Measurements from ENCODE around the gene BMF. TPM values are rescaled to one million over a fixed set of nuclear protein-coding genes. Genes with fewer than 3 reads are reported as not detected.

The BMF gene
- total and polyA plus RNA-seq, 11 donors: 1.2 to 12.9 (median 3.4) TPM

DNA sequence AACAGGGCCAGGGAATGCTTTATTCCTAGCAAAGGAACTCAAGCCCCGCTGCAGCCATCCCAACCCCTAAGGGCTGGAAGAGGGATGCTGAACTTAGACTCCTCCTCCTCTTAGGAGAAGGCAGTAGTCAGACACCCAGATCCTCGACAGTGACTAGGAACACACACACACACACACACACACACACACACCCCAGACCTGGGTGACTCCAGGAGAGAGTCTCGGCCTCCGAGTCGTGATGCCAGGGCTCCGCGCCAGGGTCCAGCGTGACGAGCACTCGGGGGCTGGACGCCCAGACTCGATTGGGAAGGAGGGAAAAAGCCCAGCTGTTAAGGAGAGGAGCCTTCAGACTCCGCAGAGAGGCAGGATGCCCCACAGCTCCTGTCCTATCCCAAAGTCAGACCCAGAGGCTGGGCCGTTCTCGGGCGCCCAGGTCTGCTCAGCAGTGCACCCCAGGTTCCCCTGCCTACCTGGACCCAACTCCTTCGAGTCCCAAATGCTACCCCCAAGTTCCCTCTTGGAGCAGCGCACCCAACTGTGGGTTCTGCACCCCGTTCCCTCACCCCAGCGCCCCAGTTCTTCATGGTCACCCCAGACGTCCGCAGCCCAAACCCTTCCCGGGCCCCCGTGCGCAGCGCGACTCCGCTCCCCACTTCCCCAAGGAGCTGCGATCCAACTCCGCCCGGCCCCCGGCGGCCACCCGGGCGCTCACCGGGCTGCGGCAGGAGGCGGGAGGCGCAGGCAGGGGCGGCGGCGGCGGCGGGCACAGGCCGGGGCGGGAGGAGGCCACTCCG, 421 bp downstream of the BMF start:
- Histone ChIP-seq H3K27me3 (peaks cover 0 to 4% (median 0%) of the 10 kb centered on the region in 9 donors), H3K36me3 (no peaks in the 10 kb centered on the region), H3K9me3 (no peaks in the 10 kb centered on the region), H3K27ac (peak overlapping the region; percentile 26 to 90 (median 77)), H3K4me3 (peak overlapping the region; percentile 60 to 98 (median 80)), H3K4me1 (peaks cover 0 to 51% (median 40%) of the 10 kb centered on the region in 12 donors)
- WGBS, 4 donors: 0 to 1% (median 1%) methylated on average over 27 to 47 of the region's 47 CpGs
- DNase-seq (peak; percentile 64 to 86 (median 66)), ATAC-seq (peak in 1 of 4 donors; percentile 4)
- intact Hi-C loops (cut with DNase I): loop anchor here in 8 of 10 donors (1.0 to 10.0 kb wide), 11 partner anchors 36 to 326 kb away; partner anchors contain the start of genes BUB1B (in 3 of the 8), FSIP1 (in 3 of the 8) and SRP14 (in 1 of the 8)
- TF ChIP-seq POLR2A (IDR thresholded peaks at IDR 0.05): peak; percentile 34 to 80
- TF ChIP-seq, protein P1, sequence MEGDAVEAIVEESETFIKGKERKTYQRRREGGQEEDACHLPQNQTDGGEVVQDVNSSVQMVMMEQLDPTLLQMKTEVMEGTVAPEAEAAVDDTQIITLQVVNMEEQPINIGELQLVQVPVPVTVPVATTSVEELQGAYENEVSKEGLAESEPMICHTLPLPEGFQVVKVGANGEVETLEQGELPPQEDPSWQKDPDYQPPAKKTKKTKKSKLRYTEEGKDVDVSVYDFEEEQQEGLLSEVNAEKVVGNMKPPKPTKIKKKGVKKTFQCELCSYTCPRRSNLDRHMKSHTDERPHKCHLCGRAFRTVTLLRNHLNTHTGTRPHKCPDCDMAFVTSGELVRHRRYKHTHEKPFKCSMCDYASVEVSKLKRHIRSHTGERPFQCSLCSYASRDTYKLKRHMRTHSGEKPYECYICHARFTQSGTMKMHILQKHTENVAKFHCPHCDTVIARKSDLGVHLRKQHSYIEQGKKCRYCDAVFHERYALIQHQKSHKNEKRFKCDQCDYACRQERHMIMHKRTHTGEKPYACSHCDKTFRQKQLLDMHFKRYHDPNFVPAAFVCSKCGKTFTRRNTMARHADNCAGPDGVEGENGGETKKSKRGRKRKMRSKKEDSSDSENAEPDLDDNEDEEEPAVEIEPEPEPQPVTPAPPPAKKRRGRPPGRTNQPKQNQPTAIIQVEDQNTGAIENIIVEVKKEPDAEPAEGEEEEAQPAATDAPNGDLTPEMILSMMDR (IDR thresholded peaks at IDR 0.05): no peak

DNA sequence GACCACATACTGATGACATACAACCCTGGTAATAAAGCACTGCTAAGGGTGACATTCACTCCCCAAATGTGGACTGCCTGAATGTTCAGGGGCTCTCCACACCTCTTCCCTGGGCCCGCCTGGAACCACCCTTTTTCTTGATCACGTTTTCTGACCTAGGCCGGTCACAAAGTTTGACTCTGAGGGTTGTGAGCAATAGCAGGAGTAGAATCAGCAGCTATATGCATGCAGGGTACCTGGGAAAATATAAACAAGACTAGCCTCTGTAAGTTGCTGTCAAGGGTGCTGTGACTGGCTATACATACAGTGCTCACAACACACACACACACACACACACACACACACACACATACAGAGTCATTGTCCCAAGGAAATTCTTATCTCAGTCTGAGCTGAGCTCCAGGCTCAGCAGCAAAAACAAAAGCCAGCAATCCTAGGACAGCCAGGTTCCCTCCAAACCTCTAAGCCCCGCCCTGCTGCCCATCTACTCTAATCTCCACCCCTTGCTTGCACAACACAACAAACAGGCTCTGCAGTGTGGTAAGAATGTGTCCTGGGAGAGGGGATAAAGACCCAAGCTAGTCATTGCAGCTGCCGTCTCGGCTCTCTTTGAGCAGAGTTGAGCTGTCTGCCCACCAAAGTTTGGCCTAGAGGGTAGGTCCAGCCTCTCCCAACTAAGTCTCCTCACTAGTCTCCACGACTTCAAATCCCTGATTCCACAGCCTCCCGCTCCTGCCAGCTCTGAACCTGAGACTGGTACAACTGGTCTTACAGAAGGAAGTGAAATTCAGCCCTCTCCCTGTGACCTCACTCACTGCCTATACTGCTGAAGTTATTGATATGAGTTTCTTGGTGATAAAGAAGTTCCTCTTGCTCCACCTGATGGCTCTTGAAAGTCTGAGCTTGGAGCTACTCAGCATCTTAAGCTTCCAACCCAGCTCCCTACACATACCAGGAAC, 2.2 kb downstream of the BMF start:
- ATAC-seq (peak in 1 of 4 donors; percentile 9), DNase-seq (peak in 2 of 5 donors; percentile 40 to 69)
- Histone ChIP-seq H3K4me1 (peaks cover 4 to 69% (median 58%) of the 10 kb centered on the region in 12 donors), H3K27me3 (no peaks in the 10 kb centered on the region), H3K9me3 (no peaks in the 10 kb centered on the region), H3K4me3 (peak overlapping the region in 2 of 12 donors; percentile 12 to 35), H3K27ac (peak overlapping the region in 6 of 12 donors; percentile 3 to 94 (median 64)), H3K36me3 (no peaks in the 10 kb centered on the region)
- WGBS, 4 donors: 68 to 86% (median 78%) methylated on average over 8 of the region's 8 CpGs
- TF ChIP-seq POLR2A (IDR thresholded peaks at IDR 0.05): no peak
- TF ChIP-seq, protein P1 (IDR thresholded peaks at IDR 0.05): no peak
- intact Hi-C loops (cut with DNase I): loop anchor here in 8 of 10 donors (5.0 to 10.0 kb wide), 9 partner anchors 34 to 324 kb away; partner anchors contain the start of genes FSIP1 (in 3 of the 8), BUB1B (in 2 of the 8) and SRP14 (in 1 of the 8)

DNA sequence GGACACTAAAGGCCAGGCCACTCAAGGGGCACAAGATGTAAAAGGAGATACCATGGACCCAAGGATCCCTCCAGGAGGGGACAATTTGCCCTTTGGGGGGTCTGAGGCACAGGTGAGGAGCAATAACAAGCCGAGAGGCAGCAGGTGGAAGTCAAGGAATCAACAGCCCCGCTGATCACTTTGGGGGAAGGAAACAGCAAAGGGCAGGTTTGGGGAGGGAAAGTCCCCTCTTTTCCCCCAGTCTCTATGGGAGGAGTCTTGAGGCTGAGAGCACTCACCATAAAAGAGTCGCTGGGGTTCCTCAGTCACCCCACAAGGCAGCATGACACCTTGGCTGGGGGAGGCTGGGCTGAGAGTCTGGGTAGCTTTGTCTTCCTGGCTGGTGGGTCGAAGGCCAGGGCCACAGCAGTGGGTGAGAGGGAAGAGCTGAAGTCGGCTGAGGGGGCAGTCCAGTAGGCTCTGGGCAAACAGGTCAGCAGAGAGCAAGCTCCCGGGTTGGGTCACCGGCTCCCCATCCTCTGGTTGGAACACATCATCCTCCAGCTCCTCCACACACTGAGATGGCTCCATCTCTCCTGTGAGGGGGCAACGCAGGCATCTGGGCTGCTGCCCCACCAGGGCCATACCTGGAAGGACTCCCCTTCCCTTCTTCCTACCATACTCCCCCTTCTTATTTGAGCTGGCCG, 3.0 kb downstream of the BMF start:
- DNase-seq (no peak), ATAC-seq (no peak)
- Histone ChIP-seq H3K27ac (peak overlapping the region in 11 of 12 donors; percentile 19 to 94 (median 86)), H3K9me3 (no peaks in the 10 kb centered on the region), H3K4me1 (peaks cover 4 to 77% (median 66%) of the 10 kb centered on the region in 12 donors), H3K4me3 (peak overlapping the region in 2 of 12 donors; percentile 19 to 35), H3K27me3 (no peaks in the 10 kb centered on the region), H3K36me3 (no peaks in the 10 kb centered on the region)
- intact Hi-C loops (cut with DNase I): loop anchor here in 9 of 10 donors (2.0 to 10.0 kb wide), 10 partner anchors 33 to 323 kb away; partner anchors contain the start of genes FSIP1 (in 3 of the 9), BUB1B (in 2 of the 9) and SRP14 (in 1 of the 9)
- WGBS, 4 donors: 86 to 94% (median 90%) methylated on average over 7 to 9 of the region's 9 CpGs
- no peak for TF ChIP-seq POLR2A (IDR thresholded peaks at IDR 0.05)
- TF ChIP-seq, protein P1 (IDR thresholded peaks at IDR 0.05): no peak
